Astrocyte (in vitro differentiated cells and primary cell): ENCODE results near the gene KIF23.

ENCODE experiments used
- CTCF ChIP-seq: IDR thresholded peaks from 2 replicates; pipeline ENCODE4 v1.5.1; 2011; ENCODE audit warnings: low read depth, mild to moderate bottlenecking, inconsistent platforms, low read length, moderate library complexity; ENCODE audit not compliant: insufficient read depth
- EZH2 ChIP-seq: IDR thresholded peaks from 2 replicates; pipeline ENCODE4 v1.6.1; 2012; ENCODE audit warnings: mild to moderate bottlenecking, low read length, inconsistent platforms; ENCODE audit not compliant: insufficient read depth

GRCh38 chr15:69463182-69463756 lies 49.1 kb downstream of the KIF23 start:
- TF ChIP-seq CTCF (no peak), EZH2 (no peak)
